HEK293 (cell line): ENCODE results near the gene TPM1.

Experiments used
- EGR2 ChIP-seq: fragments of 450-650 bp; formaldehyde crosslinking; IDR thresholded peaks from 2 replicates; pipeline ENCODE4 v1.5.1; 2016; ENCODE audit warnings: low read depth, missing biosample characterization, missing genetic modification characterization
- REPIN1 ChIP-seq: fragments of 450-650 bp; formaldehyde crosslinking; IDR thresholded peaks from 2 replicates; pipeline ENCODE4 v1.5.1; 2017; ENCODE audit warnings: missing biosample characterization, missing genetic modification characterization, low read depth
- SCRT1 ChIP-seq: fragments of 450-650 bp; formaldehyde crosslinking; IDR thresholded peaks from 2 replicates; pipeline ENCODE4 v1.5.1; 2016; ENCODE audit warnings: missing biosample characterization, missing genetic modification characterization, borderline replicate concordance
- SETDB1 ChIP-seq: IDR thresholded peaks from one replicate; pipeline ENCODE4 v1.6.1; 2017; ENCODE audit warnings: mild to moderate bottlenecking, low read length, moderate library complexity, mixed read lengths; ENCODE audit not compliant: insufficient read length
- SP2 ChIP-seq: fragments of 450-650 bp; formaldehyde crosslinking; IDR thresholded peaks from 2 replicates; pipeline ENCODE4 v1.5.1; 2016; ENCODE audit warnings: missing biosample characterization, missing genetic modification characterization
- TCF7L2 ChIP-seq: IDR thresholded peaks from 2 replicates; pipeline ENCODE4 v1.6.1; 2011; ENCODE audit warnings: low read depth, mild to moderate bottlenecking, inconsistent platforms, low read length, moderate library complexity, borderline replicate concordance
- WT1 ChIP-seq: fragments of 450-650 bp; formaldehyde crosslinking; IDR thresholded peaks from 2 replicates; pipeline ENCODE4 v1.5.1; 2016; ENCODE audit warnings: missing biosample characterization, missing genetic modification characterization
- ZBTB17 ChIP-seq: fragments of 450-650 bp; formaldehyde crosslinking; IDR thresholded peaks from 2 replicates; pipeline ENCODE4 v1.5.1; 2016; ENCODE audit warnings: missing biosample characterization, missing genetic modification characterization
- ZBTB48 ChIP-seq: fragments of 450-650 bp; formaldehyde crosslinking; IDR thresholded peaks from 2 replicates; pipeline ENCODE4 v1.5.1; 2016; ENCODE audit warnings: missing biosample characterization, missing genetic modification characterization
- ZEB2 ChIP-seq: fragments of 450-650 bp; formaldehyde crosslinking; IDR thresholded peaks from 2 replicates; pipeline ENCODE4 v1.5.1; 2016; ENCODE audit warnings: missing biosample characterization, missing genetic modification characterization
- ZFHX2 ChIP-seq: fragments of 450-650 bp; formaldehyde crosslinking; conservative IDR thresholded peaks from 2 replicates; pipeline ENCODE4 v1.5.1; 2016; ENCODE audit warnings: missing biosample characterization, missing genetic modification characterization
- ZFP37 ChIP-seq: fragments of 450-650 bp; formaldehyde crosslinking; IDR thresholded peaks from 2 replicates; pipeline ENCODE4 v1.5.1; 2016; ENCODE audit warnings: missing biosample characterization, missing genetic modification characterization
- ZNF155 ChIP-seq: fragments of 450-650 bp; formaldehyde crosslinking; IDR thresholded peaks from 2 replicates; pipeline ENCODE4 v1.5.1; 2016; ENCODE audit warnings: missing biosample characterization, missing genetic modification characterization
- ZNF280D ChIP-seq: fragments of 450-650 bp; formaldehyde crosslinking; IDR thresholded peaks from 2 replicates; pipeline ENCODE4 v1.5.1; 2016; ENCODE audit warnings: missing biosample characterization, missing genetic modification characterization
- ZNF366 ChIP-seq: fragments of 450-650 bp; formaldehyde crosslinking; conservative IDR thresholded peaks from 2 replicates; pipeline ENCODE4 v1.5.1; 2016; ENCODE audit warnings: missing biosample characterization, missing genetic modification characterization
- ZNF549 ChIP-seq: fragments of 450-650 bp; IDR thresholded peaks from 2 replicates; pipeline ENCODE4 v1.5.1; 2018; ENCODE audit warnings: missing biosample characterization, missing genetic modification characterization, mild to moderate bottlenecking, inconsistent platforms, moderate library complexity
- ZNF610 ChIP-seq: fragments of 450-650 bp; formaldehyde crosslinking; IDR thresholded peaks from 2 replicates; pipeline ENCODE4 v1.5.1; 2016; ENCODE audit warnings: missing biosample characterization, missing genetic modification characterization, borderline replicate concordance
- ZNF777 ChIP-seq: fragments of 450-650 bp; formaldehyde crosslinking; IDR thresholded peaks from 2 replicates; pipeline ENCODE4 v1.5.1; 2017; ENCODE audit warnings: missing biosample characterization, missing genetic modification characterization, borderline replicate concordance
- ZNF785 ChIP-seq: fragments of 450-650 bp; formaldehyde crosslinking; IDR thresholded peaks from 2 replicates; pipeline ENCODE4 v1.5.1; 2016; ENCODE audit warnings: missing biosample characterization, missing genetic modification characterization
- ZSCAN23 ChIP-seq: fragments of 450-650 bp; formaldehyde crosslinking; IDR thresholded peaks from 2 replicates; pipeline ENCODE4 v1.5.1; 2016; ENCODE audit warnings: missing biosample characterization, missing genetic modification characterization
- ZSCAN5A ChIP-seq: fragments of 450-650 bp; formaldehyde crosslinking; IDR thresholded peaks from 2 replicates; pipeline ENCODE4 v1.5.1; 2016; ENCODE audit warnings: missing biosample characterization, missing genetic modification characterization
- ZXDB ChIP-seq: fragments of 450-650 bp; formaldehyde crosslinking; IDR thresholded peaks from 2 replicates; pipeline ENCODE4 v1.5.1; 2016; ENCODE audit warnings: missing biosample characterization, missing genetic modification characterization
- TF ChIP-seq, protein P1 (sequence below): fragments of 450-650 bp; formaldehyde crosslinking; IDR thresholded peaks from 2 replicates; pipeline ENCODE4 v1.5.1; 2017; ENCODE audit warnings: missing biosample characterization, missing genetic modification characterization
- TF ChIP-seq, protein P2 (sequence below): fragments of 450-650 bp; formaldehyde crosslinking; IDR thresholded peaks from 2 replicates; pipeline ENCODE4 v1.5.1; 2016; ENCODE audit warnings: missing biosample characterization, missing genetic modification characterization
- TF ChIP-seq, protein P3 (sequence below): fragments of 450-650 bp; formaldehyde crosslinking; IDR thresholded peaks from 2 replicates; pipeline ENCODE4 v1.5.1; 2016; ENCODE audit warnings: missing biosample characterization, missing genetic modification characterization
- TF ChIP-seq, protein P4 (sequence below): fragments of 450-650 bp; formaldehyde crosslinking; IDR thresholded peaks from 2 replicates; pipeline ENCODE4 v1.5.1; 2016; ENCODE audit warnings: missing biosample characterization, missing genetic modification characterization, borderline replicate concordance
- TF ChIP-seq, protein P5 (sequence below): fragments of 450-650 bp; formaldehyde crosslinking; IDR thresholded peaks from 2 replicates; pipeline ENCODE4 v1.5.1; 2016; ENCODE audit warnings: missing biosample characterization, missing genetic modification characterization

The TPM1 gene

DNA sequence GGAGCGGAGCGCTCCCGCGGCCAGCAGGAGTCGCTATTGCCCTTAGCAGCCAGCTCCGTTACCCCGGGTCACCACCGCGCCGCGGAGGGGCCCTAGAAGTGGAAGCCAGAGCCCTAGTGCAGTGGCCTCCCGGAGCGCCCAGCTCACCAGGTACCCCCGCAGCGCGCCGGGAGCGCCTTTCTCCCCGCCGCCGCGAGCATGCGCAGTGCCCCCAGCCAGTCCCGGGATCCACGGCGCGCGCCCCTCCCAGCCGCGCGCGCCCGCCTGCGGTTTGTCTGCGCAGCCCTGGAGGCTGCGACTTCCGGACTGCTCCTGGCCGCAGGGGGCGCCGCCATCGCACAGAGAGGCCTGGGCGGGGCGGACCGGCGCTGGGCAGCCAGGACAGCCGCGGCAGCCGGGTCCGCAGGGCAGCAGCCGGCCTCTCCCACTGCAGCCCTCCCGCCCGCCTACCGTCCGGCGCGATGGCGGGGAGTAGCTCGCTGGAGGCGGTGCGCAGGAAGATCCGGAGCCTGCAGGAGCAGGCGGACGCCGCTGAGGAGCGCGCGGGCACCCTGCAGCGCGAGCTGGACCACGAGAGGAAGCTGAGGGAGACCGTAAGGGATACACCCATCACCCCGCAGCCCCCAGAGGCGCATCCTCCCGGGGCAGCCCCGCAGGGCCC is 5.7 kb downstream of the TPM1 start (continued):
- TF ChIP-seq, protein P1, sequence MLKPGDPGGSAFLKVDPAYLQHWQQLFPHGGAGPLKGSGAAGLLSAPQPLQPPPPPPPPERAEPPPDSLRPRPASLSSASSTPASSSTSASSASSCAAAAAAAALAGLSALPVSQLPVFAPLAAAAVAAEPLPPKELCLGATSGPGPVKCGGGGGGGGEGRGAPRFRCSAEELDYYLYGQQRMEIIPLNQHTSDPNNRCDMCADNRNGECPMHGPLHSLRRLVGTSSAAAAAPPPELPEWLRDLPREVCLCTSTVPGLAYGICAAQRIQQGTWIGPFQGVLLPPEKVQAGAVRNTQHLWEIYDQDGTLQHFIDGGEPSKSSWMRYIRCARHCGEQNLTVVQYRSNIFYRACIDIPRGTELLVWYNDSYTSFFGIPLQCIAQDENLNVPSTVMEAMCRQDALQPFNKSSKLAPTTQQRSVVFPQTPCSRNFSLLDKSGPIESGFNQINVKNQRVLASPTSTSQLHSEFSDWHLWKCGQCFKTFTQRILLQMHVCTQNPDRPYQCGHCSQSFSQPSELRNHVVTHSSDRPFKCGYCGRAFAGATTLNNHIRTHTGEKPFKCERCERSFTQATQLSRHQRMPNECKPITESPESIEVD (tag by site-specific recombination), result no peak
- no peak for TF ChIP-seq ZXDB (tag by site-specific recombination)
- no peak for TF ChIP-seq ZNF280D (tag by site-specific recombination)
- TF ChIP-seq, protein P2, sequence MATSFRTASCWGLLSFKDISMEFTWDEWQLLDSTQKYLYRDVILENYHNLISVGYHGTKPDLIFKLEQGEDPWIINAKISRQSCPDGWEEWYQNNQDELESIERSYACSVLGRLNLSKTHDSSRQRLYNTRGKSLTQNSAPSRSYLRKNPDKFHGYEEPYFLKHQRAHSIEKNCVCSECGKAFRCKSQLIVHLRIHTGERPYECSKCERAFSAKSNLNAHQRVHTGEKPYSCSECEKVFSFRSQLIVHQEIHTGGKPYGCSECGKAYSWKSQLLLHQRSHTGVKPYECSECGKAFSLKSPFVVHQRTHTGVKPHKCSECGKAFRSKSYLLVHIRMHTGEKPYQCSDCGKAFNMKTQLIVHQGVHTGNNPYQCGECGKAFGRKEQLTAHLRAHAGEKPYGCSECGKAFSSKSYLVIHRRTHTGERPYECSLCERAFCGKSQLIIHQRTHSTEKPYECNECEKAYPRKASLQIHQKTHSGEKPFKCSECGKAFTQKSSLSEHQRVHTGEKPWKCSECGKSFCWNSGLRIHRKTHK (tag by site-specific recombination), result no peak
- peak; percentile 49; the same call in 1 of the 2 replicates for TF ChIP-seq ZNF610 (tag by site-specific recombination)
- no peak for TF ChIP-seq SETDB1
- peak; percentile 87 for TF ChIP-seq ZBTB48
- TF ChIP-seq, protein P3, sequence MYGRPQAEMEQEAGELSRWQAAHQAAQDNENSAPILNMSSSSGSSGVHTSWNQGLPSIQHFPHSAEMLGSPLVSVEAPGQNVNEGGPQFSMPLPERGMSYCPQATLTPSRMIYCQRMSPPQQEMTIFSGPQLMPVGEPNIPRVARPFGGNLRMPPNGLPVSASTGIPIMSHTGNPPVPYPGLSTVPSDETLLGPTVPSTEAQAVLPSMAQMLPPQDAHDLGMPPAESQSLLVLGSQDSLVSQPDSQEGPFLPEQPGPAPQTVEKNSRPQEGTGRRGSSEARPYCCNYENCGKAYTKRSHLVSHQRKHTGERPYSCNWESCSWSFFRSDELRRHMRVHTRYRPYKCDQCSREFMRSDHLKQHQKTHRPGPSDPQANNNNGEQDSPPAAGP (tag by site-specific recombination), result 0 out of 2 replicates have a peak, but pooled peaks have one; percentile 31
- TF ChIP-seq, protein P4, sequence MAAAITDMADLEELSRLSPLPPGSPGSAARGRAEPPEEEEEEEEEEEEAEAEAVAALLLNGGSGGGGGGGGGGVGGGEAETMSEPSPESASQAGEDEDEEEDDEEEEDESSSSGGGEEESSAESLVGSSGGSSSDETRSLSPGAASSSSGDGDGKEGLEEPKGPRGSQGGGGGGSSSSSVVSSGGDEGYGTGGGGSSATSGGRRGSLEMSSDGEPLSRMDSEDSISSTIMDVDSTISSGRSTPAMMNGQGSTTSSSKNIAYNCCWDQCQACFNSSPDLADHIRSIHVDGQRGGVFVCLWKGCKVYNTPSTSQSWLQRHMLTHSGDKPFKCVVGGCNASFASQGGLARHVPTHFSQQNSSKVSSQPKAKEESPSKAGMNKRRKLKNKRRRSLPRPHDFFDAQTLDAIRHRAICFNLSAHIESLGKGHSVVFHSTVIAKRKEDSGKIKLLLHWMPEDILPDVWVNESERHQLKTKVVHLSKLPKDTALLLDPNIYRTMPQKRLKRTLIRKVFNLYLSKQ, result no peak
- no peak for TF ChIP-seq ZNF155 (tag by site-specific recombination)
- TF ChIP-seq WT1 (tag by site-specific recombination), result no peak
- TF ChIP-seq ZFHX2 (tag by site-specific recombination), result peak; percentile 75
- TF ChIP-seq, protein P5, sequence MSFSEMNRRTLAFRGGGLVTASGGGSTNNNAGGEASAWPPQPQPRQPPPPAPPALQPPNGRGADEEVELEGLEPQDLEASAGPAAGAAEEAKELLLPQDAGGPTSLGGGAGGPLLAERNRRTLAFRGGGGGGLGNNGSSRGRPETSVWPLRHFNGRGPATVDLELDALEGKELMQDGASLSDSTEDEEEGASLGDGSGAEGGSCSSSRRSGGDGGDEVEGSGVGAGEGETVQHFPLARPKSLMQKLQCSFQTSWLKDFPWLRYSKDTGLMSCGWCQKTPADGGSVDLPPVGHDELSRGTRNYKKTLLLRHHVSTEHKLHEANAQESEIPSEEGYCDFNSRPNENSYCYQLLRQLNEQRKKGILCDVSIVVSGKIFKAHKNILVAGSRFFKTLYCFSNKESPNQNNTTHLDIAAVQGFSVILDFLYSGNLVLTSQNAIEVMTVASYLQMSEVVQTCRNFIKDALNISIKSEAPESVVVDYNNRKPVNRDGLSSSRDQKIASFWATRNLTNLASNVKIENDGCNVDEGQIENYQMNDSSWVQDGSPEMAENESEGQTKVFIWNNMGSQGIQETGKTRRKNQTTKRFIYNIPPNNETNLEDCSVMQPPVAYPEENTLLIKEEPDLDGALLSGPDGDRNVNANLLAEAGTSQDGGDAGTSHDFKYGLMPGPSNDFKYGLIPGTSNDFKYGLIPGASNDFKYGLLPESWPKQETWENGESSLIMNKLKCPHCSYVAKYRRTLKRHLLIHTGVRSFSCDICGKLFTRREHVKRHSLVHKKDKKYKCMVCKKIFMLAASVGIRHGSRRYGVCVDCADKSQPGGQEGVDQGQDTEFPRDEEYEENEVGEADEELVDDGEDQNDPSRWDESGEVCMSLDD (tag by site-specific recombination), result peak; percentile 82
- TF ChIP-seq SCRT1 (tag by site-specific recombination), result no peak
- no peak for TF ChIP-seq ZSCAN23 (tag by site-specific recombination)
- no peak for TF ChIP-seq ZFP37
- TF ChIP-seq REPIN1 (tag by site-specific recombination), result no peak
- TF ChIP-seq ZBTB17 (tag by site-specific recombination), result peak; percentile 7; the same call in 1 of the 2 replicates
- TF ChIP-seq TCF7L2, result no peak
- TF ChIP-seq ZNF549 (tag by site-specific recombination), result 0 out of 2 replicates have a peak, but pooled peaks have one; percentile 27
- peak; percentile 45; the same call in 1 of the 2 replicates for TF ChIP-seq EGR2 (tag by site-specific recombination)
- TF ChIP-seq ZNF366 (tag by site-specific recombination), result no peak
- peak; percentile 44 for TF ChIP-seq SP2 (tag by site-specific recombination)
- peak; percentile 76; the same call in 1 of the 2 replicates for TF ChIP-seq ZNF785 (tag by site-specific recombination)
- no peak for TF ChIP-seq ZNF777 (tag by site-specific recombination)
- no peak for TF ChIP-seq ZSCAN5A
- peak; percentile 69 for TF ChIP-seq ZEB2 (tag by site-specific recombination)
